Measurements from ENCODE around the gene TRIP10. TPM values are rescaled to one million over a fixed set of nuclear protein-coding genes. Genes with fewer than 3 reads are reported as not detected.
"Not testable (repeated sequence)": the region's sequence is repeated elsewhere in the genome, so short reads cannot be mapped to it uniquely, and the experiment has no call there.

TRIP10 gene
- total RNA-seq, 4 donors from 2014 or later = 25.5 to 80.7 (median 40.5) TPM

DNA sequence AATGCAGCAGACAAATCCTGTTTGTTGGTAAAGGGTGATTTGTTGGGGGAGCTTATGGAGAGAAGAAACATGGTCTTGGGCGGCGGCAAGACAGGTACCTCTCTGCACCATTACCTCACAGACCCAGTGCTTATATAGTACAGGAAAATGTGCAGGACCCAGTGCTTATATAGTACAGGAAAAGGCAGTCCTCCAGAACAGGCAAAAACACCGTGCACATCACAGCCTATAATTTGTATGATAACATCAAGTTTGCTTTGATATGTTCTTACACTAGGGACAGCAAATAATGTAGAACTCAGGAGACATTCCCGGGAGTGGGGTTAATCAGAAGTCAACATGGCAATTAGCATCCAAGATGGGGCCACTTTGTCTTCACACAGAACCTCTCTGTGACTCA, 53.9 kb downstream of the TRIP10 start:
- H3K9me3 ChIP-seq = peaks cover 4% of the 10 kb centered on the region
- H3K4me3 ChIP-seq = no peak overlapping the region
- H3K36me3 ChIP-seq = no peaks in the 10 kb centered on the region
- WGBS = 64% methylated on average over 4 of the region's 4 CpGs
- TF ChIP-seq POLR2A (IDR thresholded peaks at IDR 0.05) (no peak), EP300 (IDR thresholded peaks at IDR 0.05) (no peak)
- H3K4me1 ChIP-seq = peaks cover 5% of the 10 kb centered on the region
- H3K27ac ChIP-seq = no peak overlapping the region
- H3K27me3 ChIP-seq = no peaks in the 10 kb centered on the region
- DNase-seq (ENCODE audit: low spot score in 2 of 2) = no peak

DNA sequence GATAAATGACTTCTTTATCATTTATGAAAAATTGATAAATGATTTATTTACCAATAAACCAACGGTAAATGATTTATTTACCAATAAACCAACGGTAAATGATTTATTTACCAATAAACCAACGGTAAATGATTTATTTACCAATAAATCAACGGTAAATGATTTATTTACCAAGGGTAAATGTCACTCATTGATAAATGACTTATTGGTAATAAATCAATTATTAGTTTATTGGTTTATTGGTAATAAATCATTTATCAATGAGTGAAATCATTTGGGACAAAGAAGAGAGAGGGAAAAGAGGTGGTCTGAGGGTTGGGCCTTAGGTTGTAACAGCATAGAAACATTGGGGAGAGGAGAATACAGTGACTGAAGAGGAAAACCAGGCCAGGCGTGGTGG, 54.5 kb downstream of the TRIP10 start:
- no peaks in the 10 kb centered on the region for H3K36me3 ChIP-seq
- no peak for TF ChIP-seq POLR2A (IDR thresholded peaks at IDR 0.05)
- TF ChIP-seq, protein P1, sequence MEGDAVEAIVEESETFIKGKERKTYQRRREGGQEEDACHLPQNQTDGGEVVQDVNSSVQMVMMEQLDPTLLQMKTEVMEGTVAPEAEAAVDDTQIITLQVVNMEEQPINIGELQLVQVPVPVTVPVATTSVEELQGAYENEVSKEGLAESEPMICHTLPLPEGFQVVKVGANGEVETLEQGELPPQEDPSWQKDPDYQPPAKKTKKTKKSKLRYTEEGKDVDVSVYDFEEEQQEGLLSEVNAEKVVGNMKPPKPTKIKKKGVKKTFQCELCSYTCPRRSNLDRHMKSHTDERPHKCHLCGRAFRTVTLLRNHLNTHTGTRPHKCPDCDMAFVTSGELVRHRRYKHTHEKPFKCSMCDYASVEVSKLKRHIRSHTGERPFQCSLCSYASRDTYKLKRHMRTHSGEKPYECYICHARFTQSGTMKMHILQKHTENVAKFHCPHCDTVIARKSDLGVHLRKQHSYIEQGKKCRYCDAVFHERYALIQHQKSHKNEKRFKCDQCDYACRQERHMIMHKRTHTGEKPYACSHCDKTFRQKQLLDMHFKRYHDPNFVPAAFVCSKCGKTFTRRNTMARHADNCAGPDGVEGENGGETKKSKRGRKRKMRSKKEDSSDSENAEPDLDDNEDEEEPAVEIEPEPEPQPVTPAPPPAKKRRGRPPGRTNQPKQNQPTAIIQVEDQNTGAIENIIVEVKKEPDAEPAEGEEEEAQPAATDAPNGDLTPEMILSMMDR (IDR thresholded peaks at IDR 0.05) = no peak
- no peak for TF ChIP-seq POLR2AphosphoS5 (IDR thresholded peaks at IDR 0.05)
- no peak for TF ChIP-seq EP300 (IDR thresholded peaks at IDR 0.05)
- WGBS = 94% methylated on average over 5 of the region's 5 CpGs
- no peak overlapping the region for H3K27ac ChIP-seq
- H3K9me3 ChIP-seq = peaks cover 4% of the 10 kb centered on the region
- H3K27me3 ChIP-seq = no peaks in the 10 kb centered on the region
- no peak overlapping the region for H3K4me3 ChIP-seq
- H3K4me1 ChIP-seq = no peaks in the 10 kb centered on the region
- DNase-seq (ENCODE audit: low spot score in 2 of 2) = no peak

DNA sequence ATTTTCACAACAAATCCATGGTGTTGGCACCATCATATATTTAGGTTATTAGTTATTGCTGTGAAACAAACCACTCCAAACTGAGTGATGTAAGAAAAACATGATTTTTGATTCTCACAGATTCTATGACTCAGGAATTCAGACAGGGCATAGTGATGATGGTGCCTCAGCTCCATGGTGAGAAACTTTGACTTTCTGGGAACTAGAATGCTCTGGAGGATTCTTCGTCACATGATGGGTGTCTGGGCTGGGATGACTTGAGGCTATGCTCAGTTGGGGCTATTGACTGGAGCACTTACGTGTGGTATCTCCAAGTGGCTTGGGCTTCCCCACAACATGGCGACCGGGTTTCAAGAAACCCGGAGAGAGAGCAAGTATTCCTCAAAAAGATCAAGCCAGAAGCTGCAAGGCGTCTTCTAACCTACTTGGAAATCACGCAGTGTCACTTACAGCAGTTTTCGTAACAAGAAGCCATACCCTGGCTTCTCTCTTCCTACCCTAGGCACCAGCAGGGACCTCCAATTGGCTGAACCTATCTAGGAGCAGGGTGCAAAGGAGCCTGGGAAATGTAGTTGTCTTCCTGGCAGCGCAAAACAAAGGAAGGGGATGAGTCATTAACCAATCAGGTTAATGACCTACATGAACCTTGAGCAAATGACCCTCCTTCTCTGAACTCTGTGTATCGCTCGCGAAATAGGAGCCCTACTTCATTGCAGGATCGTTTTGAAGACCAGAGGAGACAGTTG, 55.4 kb downstream of the TRIP10 start:
- DNase-seq (ENCODE audit: low spot score in 2 of 2) = no peak
- H3K27me3 ChIP-seq = no peaks in the 10 kb centered on the region
- H3K27ac ChIP-seq = no peak overlapping the region
- 81% methylated on average over 13 of the region's 13 CpGs for WGBS
- H3K36me3 ChIP-seq = no peaks in the 10 kb centered on the region
- H3K4me1 ChIP-seq = no peaks in the 10 kb centered on the region
- peaks cover 4% of the 10 kb centered on the region for H3K9me3 ChIP-seq
- TF ChIP-seq, protein P1 (IDR thresholded peaks at IDR 0.05) = no peak
- TF ChIP-seq POLR2AphosphoS5 (IDR thresholded peaks at IDR 0.05) (no peak), POLR2A (IDR thresholded peaks at IDR 0.05) (no peak), EP300 (IDR thresholded peaks at IDR 0.05) (no peak)
- H3K4me3 ChIP-seq = no peak overlapping the region

DNA sequence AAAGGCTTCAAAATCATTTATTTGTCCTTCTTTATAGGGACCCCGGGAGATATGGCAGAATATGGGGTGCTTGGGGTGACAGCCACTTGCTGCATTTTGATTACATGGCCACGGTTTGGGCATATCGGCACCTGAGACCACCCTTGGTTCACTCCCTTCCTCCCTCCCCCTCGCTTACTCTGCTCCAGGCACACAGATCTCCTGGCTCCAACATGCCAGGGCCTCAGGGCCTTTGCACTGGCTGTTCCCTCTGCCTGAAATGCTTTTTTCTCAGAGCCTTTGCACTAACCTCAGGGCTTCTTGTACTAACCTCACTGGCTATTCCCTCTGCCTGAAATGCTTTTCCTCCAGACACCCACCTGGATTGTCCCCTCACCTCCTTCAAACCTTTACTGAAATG, 56.8 kb downstream of the TRIP10 start:
- no peak for DNase-seq (ENCODE audit: low spot score in 2 of 2)
- Histone ChIP-seq H3K27ac (no peak overlapping the region), H3K9me3 (peaks cover 4% of the 10 kb centered on the region), H3K27me3 (peaks cover under 1% of the 10 kb centered on the region), H3K36me3 (no peaks in the 10 kb centered on the region), H3K4me1 (peaks cover 6% of the 10 kb centered on the region), H3K4me3 (no peak overlapping the region)
- TF ChIP-seq POLR2A (IDR thresholded peaks at IDR 0.05) = no peak
- no peak for TF ChIP-seq POLR2AphosphoS5 (IDR thresholded peaks at IDR 0.05)
- no peak for TF ChIP-seq EP300 (IDR thresholded peaks at IDR 0.05)
- WGBS = 82% methylated on average over 4 of the region's 4 CpGs

DNA sequence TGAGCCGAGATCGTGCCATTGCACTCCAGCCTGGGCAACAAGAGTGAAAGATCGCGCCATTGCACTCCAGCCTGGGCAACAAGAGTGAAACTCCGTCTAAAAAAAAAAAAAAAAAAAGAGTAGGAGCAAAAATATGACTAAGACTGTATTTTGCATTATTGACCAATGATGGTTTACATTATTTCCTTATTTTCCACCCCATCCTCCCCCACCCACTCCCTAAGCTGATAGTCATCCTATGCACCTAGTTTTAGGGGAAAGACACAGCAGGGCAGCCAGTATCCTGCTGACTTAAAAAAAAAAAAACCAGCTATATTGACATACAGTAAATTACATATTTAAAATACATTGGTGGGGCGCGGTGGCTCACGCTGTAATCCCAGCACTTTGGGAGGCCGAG, 58.2 kb downstream of the TRIP10 start:
- TF ChIP-seq, protein P1 (IDR thresholded peaks at IDR 0.05) = no peak
- TF ChIP-seq POLR2AphosphoS5 (IDR thresholded peaks at IDR 0.05) (no peak), POLR2A (IDR thresholded peaks at IDR 0.05) (no peak), EP300 (IDR thresholded peaks at IDR 0.05) (no peak)
- H3K27me3 ChIP-seq = peaks cover 5% of the 10 kb centered on the region
- H3K4me1 ChIP-seq = peaks cover 11% of the 10 kb centered on the region
- H3K27ac ChIP-seq = no peak overlapping the region
- H3K4me3 ChIP-seq = no peak overlapping the region
- DNase-seq (ENCODE audit: low spot score in 2 of 2) = no peak
- 80% methylated on average over 9 of the region's 9 CpGs for WGBS
- H3K36me3 ChIP-seq = no peaks in the 10 kb centered on the region
- H3K9me3 ChIP-seq = peaks cover 4% of the 10 kb centered on the region

DNA sequence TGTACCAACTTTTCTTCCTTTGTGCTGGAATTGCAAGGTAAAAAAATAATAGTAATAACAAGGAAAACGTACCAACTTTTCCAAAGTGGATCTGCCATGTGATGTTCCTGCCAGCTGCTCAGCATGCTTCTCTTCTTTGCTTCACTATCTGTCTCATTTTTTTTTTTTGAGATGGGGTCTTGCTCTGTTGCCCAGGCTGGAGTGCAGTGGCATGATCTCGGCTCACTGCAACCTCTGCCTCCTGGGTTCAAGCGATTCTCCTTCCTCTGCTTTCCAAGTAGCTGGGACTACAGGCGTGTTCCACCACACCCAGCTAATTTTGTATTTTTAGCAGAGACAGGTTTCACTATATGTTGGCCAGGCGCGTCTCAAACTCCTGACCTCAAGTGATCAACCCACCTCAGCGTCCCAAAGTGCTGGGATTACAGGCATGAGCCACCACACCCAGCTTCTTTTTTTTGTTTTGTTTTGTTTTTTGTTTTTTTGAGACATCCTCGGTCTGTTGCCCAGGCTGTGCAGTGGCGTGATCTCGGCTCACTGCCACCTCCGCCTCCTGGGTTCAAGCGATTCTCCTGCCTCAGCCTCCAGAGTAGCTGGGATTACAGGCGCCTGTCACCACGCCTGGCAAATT, 60.8 kb downstream of the TRIP10 start:
- H3K4me1 ChIP-seq = peaks cover 11% of the 10 kb centered on the region
- 71% methylated on average over 14 of the region's 14 CpGs for WGBS
- not testable (repeated sequence) for H3K9me3 ChIP-seq; H3K36me3 ChIP-seq; DNase-seq (ENCODE audit: low spot score in 2 of 2); H3K27me3 ChIP-seq; H3K27ac ChIP-seq; H3K4me3 ChIP-seq
